Frontal cortex (tissue), 4 donors: Measurements from ENCODE around the gene PDE9A. TPM values are rescaled to one million over a fixed set of nuclear protein-coding genes. Genes with fewer than 3 reads are reported as not detected.

Experiments used
- DNase-seq, 2 donors: peaks; one replicate each; pipeline ENCODE4 v3.0.0; 2012; ENCODE audit warnings: low spot score in 2 of 2
- FAIRE-seq: peaks from 2 replicates; lab custom pipeline; 2012; peaks lifted over from hg19 to GRCh38; lab: Jason Lieb, UNC
- total RNA-seq: library from RNA; depleted of rRNA; stranded (reverse); fragments of >200 nt; gene quantifications from one replicate; pipeline ENCODE4 v1.2.3, GENCODE V29; 2014
- donor health status: control.
- donor health status: control.
- donor health status: control.

The PDE9A gene
- total RNA-seq, 1 donor from 2014 or later: 13.0 TPM

GRCh38 chr21:42731264-42732032, 78.0 kb downstream of the PDE9A start:
- no peak for DNase-seq
- FAIRE-seq: no peak

DNA sequence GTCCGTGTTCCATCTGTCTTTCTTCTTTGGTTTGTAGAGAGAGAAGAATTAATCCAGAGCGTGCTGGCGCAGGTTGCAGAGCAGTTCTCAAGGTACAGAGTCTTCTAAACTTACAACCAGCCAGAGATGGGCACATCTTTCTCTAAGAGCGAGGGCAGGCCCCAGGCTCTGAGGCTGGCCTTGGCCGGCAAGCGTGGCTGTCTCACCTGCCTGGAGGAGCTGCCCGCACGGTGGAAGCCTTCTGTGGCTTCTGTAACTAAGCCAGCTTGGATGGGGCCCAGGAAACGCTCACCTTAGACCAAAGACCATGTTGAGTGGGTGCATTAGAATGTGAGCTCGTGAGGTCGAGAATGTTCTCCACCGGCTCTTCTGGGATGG, 78.6 kb downstream of the PDE9A start:
- no peak for DNase-seq
- no peak for FAIRE-seq

DNA sequence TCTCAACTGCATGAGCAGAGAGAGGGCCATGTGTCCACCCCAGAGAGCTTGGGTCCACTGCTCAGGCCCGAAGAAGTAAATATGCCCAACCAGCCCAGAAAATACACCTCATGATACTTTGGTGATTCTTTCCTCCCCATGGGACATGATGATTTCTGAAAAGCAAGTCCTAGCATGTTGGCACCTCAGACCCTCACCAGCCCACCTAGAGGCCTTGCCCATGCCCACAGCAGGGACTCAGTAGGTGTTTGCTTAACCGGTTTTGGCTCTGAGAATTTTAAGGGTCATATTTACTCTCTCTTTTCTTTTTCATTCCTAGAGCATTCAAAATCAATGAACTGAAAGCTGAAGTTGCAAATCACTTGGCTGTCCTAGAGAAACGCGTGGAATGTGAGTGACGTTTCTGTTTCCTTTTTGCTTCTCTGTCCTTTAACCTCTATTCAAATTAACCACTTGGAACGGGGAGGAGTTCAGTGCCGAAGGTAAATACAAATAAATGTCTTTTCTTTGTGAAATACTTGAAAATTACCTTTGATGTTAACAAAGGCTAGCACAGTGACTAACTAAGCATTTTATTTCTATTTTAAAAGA, 79.7 kb downstream of the PDE9A start:
- DNase-seq (no peak), FAIRE-seq (no peak)

GRCh38 chr21:42733874-42734273, 80.5 kb downstream of the PDE9A start:
- no peak for FAIRE-seq
- DNase-seq: no peak

GRCh38 chr21:42734323-42734971, 81.0 kb downstream of the PDE9A start:
- DNase-seq: no peak
- FAIRE-seq: no peak

- FAIRE-seq (no peak), DNase-seq (no peak)
Observed at GRCh38 chr21:42735061-42735460, 81.6 kb downstream of the PDE9A start.

DNA sequence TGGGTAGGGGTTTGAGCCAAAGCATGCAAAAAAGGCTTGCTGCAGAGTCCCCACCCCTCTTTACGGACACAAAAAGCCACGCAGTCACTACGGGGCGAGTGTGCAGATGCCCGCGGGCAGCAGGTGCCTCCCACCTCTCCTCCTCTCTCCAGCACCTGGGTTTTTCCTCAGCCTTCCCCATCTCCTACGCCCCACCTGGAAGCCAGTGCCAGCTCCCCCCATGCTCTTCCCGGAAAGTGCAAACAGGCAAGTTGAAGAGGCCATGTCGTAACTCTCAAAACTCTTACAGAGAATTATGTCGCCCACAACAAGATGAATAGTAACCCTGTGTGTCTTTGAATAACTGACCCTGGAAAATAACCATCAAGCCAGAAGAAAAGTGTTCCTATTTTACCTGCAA, 82.5 kb downstream of the PDE9A start:
- FAIRE-seq (no peak), DNase-seq (no peak)

- FAIRE-seq (no peak), DNase-seq (no peak)
Observed at GRCh38 chr21:42736646-42737350, 83.4 kb downstream of the PDE9A start.

- FAIRE-seq (no peak), DNase-seq (no peak)
Observed at GRCh38 chr21:42737951-42738590, 84.7 kb downstream of the PDE9A start.

GRCh38 chr21:42739061-42739931, 85.9 kb downstream of the PDE9A start:
- FAIRE-seq (no peak), DNase-seq (no peak)

- DNase-seq (no peak), FAIRE-seq (no peak)
Observed at GRCh38 chr21:42740405-42740909, 87.0 kb downstream of the PDE9A start.

DNA sequence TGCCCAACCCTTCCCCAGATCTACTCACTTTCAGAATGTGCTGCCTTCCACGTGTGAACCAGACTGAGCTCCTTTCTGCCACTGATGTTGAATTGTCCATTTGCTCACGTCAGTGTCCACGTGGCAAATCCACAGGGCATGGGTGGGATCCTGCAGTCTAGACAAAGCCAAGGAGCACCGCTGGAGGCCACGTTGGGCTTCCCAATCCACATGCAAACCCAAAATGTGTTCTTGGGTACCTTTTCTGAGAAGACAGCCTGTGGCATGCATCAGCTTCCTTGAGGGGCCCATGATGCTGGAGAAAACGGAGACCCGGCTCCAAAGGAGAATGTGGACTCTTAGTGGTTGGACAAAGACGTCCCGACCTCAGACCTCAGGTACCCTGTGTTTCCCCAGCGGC, 87.6 kb downstream of the PDE9A start:
- no peak for DNase-seq

GRCh38 chr21:42744520-42745445, 91.4 kb downstream of the PDE9A start:
- DNase-seq (no peak), FAIRE-seq (no peak)

More for the DNA sequence above, 87.6 kb downstream of the PDE9A start:
- FAIRE-seq: no peak

GRCh38 chr21:42745511-42746239, 92.3 kb downstream of the PDE9A start:
- DNase-seq (no peak), FAIRE-seq (no peak)

- FAIRE-seq (no peak), DNase-seq (no peak)
Observed at GRCh38 chr21:42746240-42746592, 92.8 kb downstream of the PDE9A start.

DNA sequence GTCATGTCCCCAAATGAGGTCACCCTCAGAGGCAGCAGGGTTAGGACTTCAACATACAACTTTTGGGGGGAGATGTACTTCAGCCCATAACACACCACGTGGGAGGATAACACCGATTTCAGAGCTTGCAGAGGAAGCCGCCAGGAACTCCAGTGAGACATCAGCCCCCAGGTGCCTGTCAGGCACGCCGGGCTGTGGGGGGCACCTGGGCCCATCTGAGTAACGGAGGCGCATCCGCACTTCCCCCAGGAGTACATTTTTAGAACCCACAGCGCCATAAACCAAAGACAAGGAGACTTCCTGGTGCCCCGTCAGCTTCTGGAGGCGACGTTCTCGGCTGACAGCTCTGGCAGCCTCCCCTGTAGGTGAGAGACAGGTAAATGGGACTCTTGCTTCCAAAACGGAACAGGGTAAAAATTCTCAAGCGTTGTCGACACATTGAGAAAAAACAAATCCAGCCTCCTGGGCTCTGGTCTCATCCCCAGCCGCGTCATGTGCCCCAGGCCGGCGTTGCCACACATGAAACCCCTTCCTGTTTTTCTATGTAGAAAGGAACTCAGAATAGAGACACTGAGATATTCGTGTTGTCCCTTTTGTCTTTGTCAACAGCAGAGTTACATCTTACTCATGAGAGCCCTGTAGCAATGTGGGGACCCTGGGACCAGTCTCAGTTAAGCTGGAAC, 93.3 kb downstream of the PDE9A start:
- no peak for DNase-seq
- no peak for FAIRE-seq

DNA sequence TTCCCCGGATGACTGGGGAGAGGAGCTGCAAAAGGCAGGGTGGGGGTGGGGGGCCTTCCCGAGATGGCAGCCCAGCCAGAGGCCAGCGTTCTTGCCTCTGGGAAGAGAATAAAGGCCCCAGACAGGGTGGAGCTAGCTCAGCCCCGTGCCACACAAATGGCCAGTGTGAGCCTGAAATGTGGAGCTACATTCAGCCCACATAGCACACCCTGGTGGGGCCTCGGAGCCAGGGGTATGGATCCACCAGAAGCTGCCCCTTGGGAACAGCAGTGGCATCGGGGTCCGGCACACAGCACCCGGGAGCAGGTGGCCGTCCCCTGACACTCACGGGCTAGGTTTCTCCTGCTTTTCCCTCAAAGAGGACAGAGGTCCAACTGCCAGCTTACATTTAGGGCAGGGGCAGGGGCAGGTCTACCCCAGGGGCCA, 93.9 kb downstream of the PDE9A start:
- FAIRE-seq: no peak
- DNase-seq: no peak
